Activated CD8-positive, alpha-beta memory T cell treated with anti-CD3 and anti-CD28 coated beads for 4 hours (primary cell): ENCODE results near the gene OPCML.

Experiments used
- DNase-seq, 2 donors: peaks; one replicate each; pipeline ENCODE4 v3.0.0-alpha.2; 2020; ENCODE audit warnings: low read depth in 2 of 2

OPCML gene

DNA sequence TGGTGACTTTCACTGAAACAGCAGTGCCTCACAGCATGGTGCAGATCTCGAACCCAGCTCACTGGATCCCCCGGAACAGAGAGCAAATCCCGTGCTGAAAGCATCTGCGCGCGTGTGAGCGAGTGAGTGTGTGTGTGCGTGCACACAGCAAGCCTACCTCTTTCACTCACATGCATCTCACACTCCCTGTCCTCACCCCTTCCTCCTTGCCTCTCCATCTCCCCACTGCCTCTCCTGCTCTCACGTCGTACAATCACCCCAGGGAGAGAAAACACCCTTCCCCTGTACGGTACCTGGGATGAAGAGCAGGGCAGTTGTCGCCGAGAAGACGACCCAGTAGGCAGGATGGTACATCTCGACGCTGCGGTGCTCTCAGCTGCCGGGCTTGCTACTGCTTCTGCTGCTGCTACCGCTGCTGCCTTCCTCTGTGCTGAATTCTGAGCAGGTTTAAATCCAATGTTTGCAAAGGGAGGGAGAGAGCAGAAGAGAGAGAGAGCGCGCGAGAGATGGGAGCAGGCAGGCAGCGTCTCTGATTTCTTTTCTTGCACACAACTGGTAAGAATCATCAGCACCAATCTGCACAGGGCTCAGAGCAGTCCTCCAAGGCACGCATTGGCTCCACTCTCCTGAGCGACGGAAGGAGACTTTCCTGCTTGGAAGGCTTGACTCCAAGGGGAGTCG lies at the start of gene OPCML:
Gene OPCML (minus strand): TSS at position 531 of the 681 bp plus-strand sequence.
- DNase-seq: no peak

- no peak for DNase-seq
Observed at GRCh38 chr11:133581091-133581490, 48.8 kb upstream of the OPCML start.

DNA sequence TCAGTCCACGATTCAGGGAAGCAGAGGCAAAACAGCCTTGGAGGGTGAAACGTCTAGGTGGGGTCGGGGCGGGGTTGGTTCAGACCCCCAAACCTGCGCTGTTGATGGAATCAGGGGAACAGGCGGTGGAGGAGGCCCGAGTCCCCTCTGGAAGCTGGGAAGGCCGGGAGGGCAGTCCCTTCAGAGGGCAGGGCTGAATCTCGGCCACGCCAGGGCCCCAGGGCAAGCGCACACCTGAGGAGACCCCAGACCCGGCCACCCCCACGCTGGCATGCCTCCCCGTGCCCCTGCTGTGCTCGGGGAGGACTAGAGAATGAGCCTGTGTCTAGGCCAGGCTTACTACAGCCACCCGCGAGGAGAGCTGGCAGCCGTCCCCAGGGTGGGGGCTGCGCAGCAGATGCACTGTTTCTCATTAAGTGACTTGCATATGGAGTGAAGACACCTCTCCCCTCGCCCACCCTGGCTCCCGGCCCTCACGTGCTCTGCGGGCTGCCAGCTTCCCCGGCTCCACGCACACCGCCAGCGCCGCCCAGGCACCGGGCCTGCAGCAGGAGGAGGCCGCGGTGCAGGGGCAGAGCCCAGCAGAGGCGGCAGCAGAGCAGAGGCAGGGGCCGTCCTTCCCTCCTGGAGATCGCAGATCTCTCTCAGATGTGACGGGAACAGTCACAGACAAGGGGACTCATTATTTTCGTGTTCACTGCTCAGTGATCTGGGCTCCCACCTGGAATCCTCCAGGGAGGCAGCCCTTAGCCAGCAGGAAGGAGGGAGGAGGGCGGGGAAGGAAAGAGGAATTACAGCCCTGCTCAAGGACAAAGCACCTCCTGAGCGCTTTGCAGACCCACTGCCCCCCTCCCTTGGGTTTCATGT lies 47.1 kb upstream of the OPCML start:
- no peak for DNase-seq

DNA sequence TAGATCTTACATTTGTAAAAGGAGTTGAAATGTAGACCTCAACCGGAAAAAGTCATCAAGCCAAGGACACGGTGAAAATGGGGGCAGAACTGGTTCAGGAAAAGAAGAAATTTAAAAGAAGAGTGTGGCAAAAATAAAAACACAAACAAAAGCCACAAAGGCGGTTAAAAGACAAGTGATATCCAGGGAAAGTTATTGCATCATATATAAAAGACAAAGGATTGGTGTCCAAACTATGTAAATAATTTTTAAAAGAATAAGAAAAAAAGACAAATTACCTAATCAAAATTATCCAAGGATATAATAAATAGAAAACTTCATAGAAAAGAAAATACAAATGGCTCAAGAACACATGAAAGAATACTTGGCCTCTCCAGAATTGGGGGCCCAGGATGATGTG lies 45.1 kb upstream of the OPCML start:
- no peak for DNase-seq

- DNase-seq: no peak
Observed at GRCh38 chr11:133576351-133576750, 44.0 kb upstream of the OPCML start.

DNA sequence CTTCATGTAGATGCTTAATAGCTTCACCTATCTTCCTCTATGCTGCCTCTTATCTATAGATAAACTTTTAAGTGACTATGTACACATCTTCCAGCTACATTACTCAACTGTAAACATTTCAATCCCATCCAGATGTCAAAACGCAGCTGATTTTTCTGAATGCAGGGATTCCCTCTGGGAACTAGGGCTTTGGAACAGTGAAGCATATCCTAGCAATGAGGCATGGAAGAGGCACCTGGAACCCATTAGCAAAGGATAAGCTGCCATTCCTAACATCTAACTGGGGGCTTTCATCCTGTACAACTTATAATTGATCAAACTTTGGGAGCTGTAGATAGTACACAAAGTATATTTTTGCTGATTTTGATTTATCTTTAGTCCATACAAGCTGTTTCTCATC lies 40.8 kb upstream of the OPCML start:
- DNase-seq: no peak

- DNase-seq: no peak
Observed at GRCh38 chr11:133570376-133570775, 38.1 kb upstream of the OPCML start.

GRCh38 chr11:133563505-133564025 lies 31.3 kb upstream of the OPCML start:
- DNase-seq: no peak

- no peak for DNase-seq
Observed at GRCh38 chr11:133560472-133560855, 28.2 kb upstream of the OPCML start.

GRCh38 chr11:133559833-133560471 lies 27.7 kb upstream of the OPCML start:
- no peak for DNase-seq

DNA sequence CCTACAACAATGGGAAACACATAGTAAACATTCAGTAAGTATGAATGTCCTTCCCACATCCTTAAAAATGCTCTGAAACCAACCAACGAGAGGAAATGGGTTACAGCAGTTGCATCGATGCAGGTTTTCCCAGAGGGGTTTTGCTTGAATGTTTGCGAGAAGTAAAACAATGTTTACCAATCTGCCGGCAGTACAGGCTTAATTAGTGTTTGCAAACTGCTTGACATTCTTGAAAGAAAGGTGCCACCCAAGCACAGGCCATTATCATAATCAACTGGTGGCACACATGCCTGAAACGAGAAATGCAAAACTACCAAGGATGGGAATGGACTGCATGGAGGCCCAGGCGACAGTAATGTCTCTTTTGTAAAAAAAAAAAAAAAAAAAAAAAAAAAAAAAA lies 27.1 kb upstream of the OPCML start:
- no peak for DNase-seq

DNA sequence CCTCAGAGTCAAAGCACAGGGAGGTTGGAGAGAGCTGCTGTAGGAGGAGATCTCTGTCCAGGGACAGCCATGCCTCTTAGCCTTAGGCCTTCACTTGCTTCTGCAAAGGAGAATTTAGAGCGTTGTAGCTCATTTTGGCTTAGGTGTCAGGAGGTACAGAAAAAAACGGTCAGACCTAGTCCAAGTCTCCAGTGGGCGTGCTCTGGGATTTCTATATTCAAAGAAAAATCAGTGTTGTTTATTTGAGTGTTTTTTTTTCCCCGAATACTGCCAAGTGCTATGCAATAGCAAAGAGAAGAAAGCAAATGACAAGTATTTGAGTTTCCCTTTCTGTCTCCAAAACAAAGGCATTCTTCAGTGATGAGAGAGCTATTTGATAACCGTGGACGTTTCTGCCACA lies 22.7 kb upstream of the OPCML start:
- DNase-seq: no peak

DNA sequence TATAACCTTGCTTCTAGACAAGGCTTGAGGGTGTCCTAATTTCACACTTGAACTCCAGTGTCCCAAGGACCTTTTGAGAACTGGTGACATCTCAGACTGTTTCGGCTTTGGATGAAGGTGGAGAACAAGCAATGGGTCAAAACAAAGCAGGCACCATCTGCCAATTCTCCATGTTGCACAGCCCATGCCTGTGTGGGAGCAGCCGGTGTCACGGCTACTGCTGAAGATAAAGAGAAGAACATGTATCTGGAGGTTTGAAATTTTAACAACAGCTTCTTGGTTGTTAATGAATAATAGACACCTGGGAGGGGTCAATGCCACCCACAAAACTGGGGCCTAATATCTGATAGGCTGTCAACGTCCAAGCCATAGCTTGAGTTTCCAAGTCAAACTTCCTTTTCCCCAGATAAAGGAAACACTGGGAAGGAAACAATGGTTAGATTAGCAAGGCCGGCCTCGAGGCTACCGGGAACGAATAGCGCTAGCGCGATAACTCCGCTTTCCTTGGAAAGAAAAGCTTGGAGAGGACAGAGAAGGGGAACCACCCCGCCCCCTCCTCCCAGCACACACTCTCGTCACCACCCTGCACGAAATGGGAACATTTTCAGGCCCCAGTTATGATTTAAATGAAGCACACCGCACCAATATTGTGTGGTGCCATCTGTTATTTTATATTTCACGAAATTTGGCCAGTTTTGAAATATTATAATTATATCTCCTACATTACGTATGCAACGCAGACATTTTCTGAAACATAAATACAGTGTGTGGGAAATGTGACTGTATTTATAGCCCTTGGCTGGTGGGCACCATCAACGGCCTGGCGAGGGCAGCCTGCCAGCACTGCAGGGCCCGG lies 21.8 kb upstream of the OPCML start:
- no peak for DNase-seq

DNA sequence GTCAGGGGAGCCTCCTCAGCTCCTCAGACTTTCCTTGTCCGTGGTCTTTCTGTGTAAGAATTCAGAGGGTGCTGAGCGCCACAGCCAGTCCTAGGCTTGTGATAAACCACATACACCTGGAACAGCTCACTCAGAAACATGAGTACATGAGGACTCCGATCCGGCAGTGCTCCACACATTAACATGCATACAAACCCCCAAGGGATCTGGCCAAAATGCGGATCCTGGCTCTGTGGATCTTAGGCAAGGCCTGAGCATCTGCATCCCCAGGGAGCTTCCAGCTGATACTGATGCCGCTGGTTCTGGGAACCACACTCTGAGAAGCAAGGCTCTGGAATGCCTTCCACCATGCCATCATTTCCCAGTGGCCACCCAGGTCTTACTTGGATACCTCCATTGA lies 20.6 kb upstream of the OPCML start:
- DNase-seq: no peak

GRCh38 chr11:133551064-133551463 lies 18.8 kb upstream of the OPCML start:
- DNase-seq: no peak

- DNase-seq: no peak
Observed at GRCh38 chr11:133549826-133550225, 17.5 kb upstream of the OPCML start.

DNA sequence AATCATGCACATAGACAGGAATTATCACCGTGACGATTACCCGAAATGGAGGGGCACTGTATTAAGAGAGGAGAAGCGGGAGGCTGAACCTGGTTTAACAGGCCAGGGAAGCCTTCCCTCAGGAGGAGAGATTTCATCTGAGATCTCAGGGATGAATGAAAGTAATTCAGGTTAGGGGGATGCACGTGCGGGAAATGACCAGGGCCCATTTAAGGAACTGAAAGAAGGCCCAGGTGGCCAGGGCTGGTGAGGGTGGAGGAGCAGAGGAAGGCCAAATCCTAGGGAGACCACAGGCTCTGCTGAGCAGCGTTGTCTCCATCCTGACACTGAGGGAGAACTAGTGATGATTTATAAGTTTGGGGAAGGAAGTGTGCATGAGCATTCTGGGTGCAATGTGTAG lies 16.3 kb upstream of the OPCML start:
- DNase-seq: no peak

- DNase-seq: no peak
Observed at GRCh38 chr11:133547808-133548494, 15.7 kb upstream of the OPCML start.

DNA sequence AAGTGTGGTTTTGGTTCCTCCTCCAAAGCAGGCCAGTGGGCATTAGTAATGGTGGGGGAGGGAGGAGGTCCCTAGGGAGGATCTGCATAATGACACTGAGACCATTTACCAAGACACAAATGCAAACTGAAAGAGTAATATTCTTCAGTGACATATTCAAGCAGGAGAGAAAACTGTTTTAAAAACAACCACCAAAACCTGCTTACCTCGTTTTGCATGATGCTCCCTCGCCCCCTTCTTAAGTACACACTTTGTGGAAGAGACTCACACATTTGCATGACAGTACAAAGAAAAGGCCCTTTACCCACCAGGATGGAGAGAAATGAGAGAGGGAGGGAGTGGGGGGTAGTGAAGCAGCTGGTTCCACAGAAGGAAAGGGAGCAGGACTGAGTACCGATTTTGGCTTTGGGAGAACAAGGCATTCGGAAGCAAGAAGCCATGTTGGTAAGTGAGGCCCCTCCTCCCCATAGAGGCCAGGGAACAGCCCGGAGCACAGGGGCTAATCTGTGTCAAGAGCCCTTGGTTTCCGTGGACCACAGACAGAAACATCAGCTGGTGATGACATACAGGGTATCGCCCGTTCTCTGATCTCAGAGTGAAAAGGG lies 13.0 kb upstream of the OPCML start:
- DNase-seq: no peak

GRCh38 chr11:133541720-133542095 lies 9.4 kb upstream of the OPCML start:
- DNase-seq: no peak
